T-helper 1 cell (primary cell): ENCODE results near the gene XIRP2.
"Not testable (repeated sequence)": the region's sequence is repeated elsewhere in the genome, so short reads cannot be mapped to it uniquely, and the experiment has no call there.

Source experiments
- DNase-seq, 5 donors: peaks; one replicate each; pipeline ENCODE4 v3.0.0-alpha.2; 2012 to 2020

The XIRP2 gene

GRCh38 chr2:166944909-166945308, 56.6 kb downstream of the XIRP2 start:
- no peak for DNase-seq

GRCh38 chr2:166957686-166958085, 69.4 kb downstream of the XIRP2 start:
- no peak for DNase-seq

- DNase-seq: no peak
These were observed 70.8 kb downstream of the XIRP2 start for GRCh38 chr2:166958986-166959481.

GRCh38 chr2:166959556-166959955, 71.3 kb downstream of the XIRP2 start:
- no peak for DNase-seq

- no peak for DNase-seq
These were observed 72.5 kb downstream of the XIRP2 start for GRCh38 chr2:166960702-166961270.

- no peak for DNase-seq
These were observed 73.7 kb downstream of the XIRP2 start for GRCh38 chr2:166961933-166962332.

GRCh38 chr2:166969486-166969885, 81.2 kb downstream of the XIRP2 start:
- DNase-seq: no peak

- DNase-seq: no peak
These were observed 83.7 kb downstream of the XIRP2 start for GRCh38 chr2:166972002-166972401.

- no peak for DNase-seq
These were observed 84.1 kb downstream of the XIRP2 start for GRCh38 chr2:166972418-166972817.

GRCh38 chr2:166984188-166984587, 95.9 kb downstream of the XIRP2 start:
- no peak for DNase-seq

GRCh38 chr2:166984797-166985196, 96.5 kb downstream of the XIRP2 start:
- no peak for DNase-seq

- no peak for DNase-seq
These were observed 106.5 kb downstream of the XIRP2 start for GRCh38 chr2:166994588-166995336.

GRCh38 chr2:166996465-166996864, 108.2 kb downstream of the XIRP2 start:
- DNase-seq: no peak

GRCh38 chr2:167001165-167001564, 112.9 kb downstream of the XIRP2 start:
- no peak for DNase-seq

- DNase-seq: no peak
These were observed 116.8 kb downstream of the XIRP2 start for GRCh38 chr2:167005096-167005495.

- DNase-seq: no peak
These were observed 124.9 kb downstream of the XIRP2 start for GRCh38 chr2:167013227-167013626.

- DNase-seq: no peak
These were observed 127.5 kb downstream of the XIRP2 start for GRCh38 chr2:167015806-167016205.

- DNase-seq: no peak
These were observed 128.7 kb downstream of the XIRP2 start for GRCh38 chr2:167017021-167017420.

- no peak for DNase-seq
These were observed 130.3 kb downstream of the XIRP2 start for GRCh38 chr2:167018590-167018989.

GRCh38 chr2:167028503-167028902, 140.2 kb downstream of the XIRP2 start:
- no peak for DNase-seq

GRCh38 chr2:167034976-167035375, 146.7 kb downstream of the XIRP2 start:
- not testable (repeated sequence) for DNase-seq

GRCh38 chr2:167048829-167049228, 160.5 kb downstream of the XIRP2 start:
- DNase-seq: no peak

GRCh38 chr2:167049659-167050058, 161.4 kb downstream of the XIRP2 start:
- no peak for DNase-seq

GRCh38 chr2:167052825-167053224, 164.5 kb downstream of the XIRP2 start:
- DNase-seq: no peak

- DNase-seq: no peak
These were observed 166.6 kb downstream of the XIRP2 start for GRCh38 chr2:167054881-167055280.
